Psoas muscle (tissue), 8 donors: ENCODE measurements around the gene NCAM1. TPM values are rescaled to one million over a fixed set of nuclear protein-coding genes. Genes with fewer than 3 reads are reported as not detected.

Experiments used
- ATAC-seq, 4 donors: fragments of 200-7000 bp; cut with Tn5 transposase; one replicate each; pipeline ENCODE4 v1.9.1; 2020; ENCODE audit warnings: moderate library complexity in 3 of 4, mild to moderate bottlenecking in 2 of 4
- DNase-seq, 2 donors: peaks; one replicate each; pipeline ENCODE4 v3.0.0-alpha.2; 2020
- H3K27ac ChIP-seq: fragments of 200-600 bp; one replicate; pipeline ENCODE4 v1.8.0; 2022
- H3K27me3 ChIP-seq, 3 donors: fragments of 200-600 bp in 1 of 3; one replicate each; pipeline versions ENCODE4 v1.6.1 to v1.8.0; 2013 to 2022; ENCODE audit warnings: low read length in 2 of 3, mild to moderate bottlenecking in 2 of 3, moderate library complexity in 1 of 3; ENCODE audit not compliant: insufficient read depth in 3 of 3
- H3K36me3 ChIP-seq, 2 donors: fragments of 200-600 bp in 1 of 2; one replicate each; pipeline versions ENCODE4 v1.6.1 to v1.8.0; 2013 to 2022; ENCODE audit warnings: low read depth in 1 of 2, mild to moderate bottlenecking in 1 of 2, moderate library complexity in 1 of 2; ENCODE audit not compliant: insufficient read depth in 1 of 2
- H3K4me1 ChIP-seq: fragments of 200-600 bp; one replicate; pipeline ENCODE4 v1.8.0; 2022
- H3K4me3 ChIP-seq: fragments of 200-600 bp; one replicate; pipeline ENCODE4 v1.8.0; 2022; ENCODE audit warnings: mild to moderate bottlenecking
- H3K9me3 ChIP-seq: fragments of 200-600 bp; one replicate; pipeline ENCODE4 v1.8.0; 2022
- CTCF ChIP-seq: fragments of 200-600 bp; IDR thresholded peaks from one replicate; pipeline ENCODE4 v1.8.0; 2022; ENCODE audit warnings: antibody characterized with exemption
- WGBS, 3 donors: extraction: QIAGEN DNeasy Blood & Tissue Kit; methylation state at CpG; one replicate each; pipeline versions ENCODE4 v1.1.6 to v1.1.7; 2013; 5-methylcytosine and 5-hydroxymethylcytosine counted together
- intact Hi-C, 2 donors: fragments of 100-400 bp; cut with DNase I; formaldehyde crosslinking; loops; one replicate each; pipeline versions ENCODE4 v1.11.0 to v1.14.2; 2022
- polyA plus RNA-seq, 3 donors: library from polyadenylated mRNA; stranded (reverse); fragments of 200-250 nt; gene quantifications; one replicate each; pipeline ENCODE4 v1.2.3, GENCODE V29; 2013
- total RNA-seq, 4 donors: library from RNA; stranded (reverse); fragmentation: NEBNext Ultra II Directional in 2 of 4; extraction: Animal tissue kit (Norgen Biotek cat#: 25700) in 2 of 4; gene quantifications; one replicate each; pipeline versions ENCODE4 v1.2.1 to v1.2.4, GENCODE V29; 2021 to 2023
- donor health status: healthy with polysubstance abuse.
- donor health status: DM: no; HTN: no; CAD: no; lungs with moderate emphysema.
- donor health status: Bipolar disorder and iron deficiency.
- donor health status: healthy.
- donor health status: DM: yes; HTN: yes; CAD: no.
- donor health status: DM: no; HTN: no; CAD: no.
- donor health status: DM: no; HTN: no; CAD: no.
- donor health status: DM: yes; HTN: yes; CAD: no.

Gene NCAM1
- total and polyA plus RNA-seq, 7 donors = 1.3 to 50.3 (median 3.0) TPM

GRCh38 chr11:113274713-113275582, 313.7 kb downstream of the NCAM1 start:
- no peaks in the 10 kb centered on the region for H3K36me3 ChIP-seq
- intact Hi-C loops = no loop called here
- no peaks in the 10 kb centered on the region for H3K9me3 ChIP-seq
- ATAC-seq (no peak), DNase-seq (no peak)
- H3K4me3 ChIP-seq = no peak overlapping the region
- no peaks in the 10 kb centered on the region for H3K27me3 ChIP-seq
- no peaks in the 10 kb centered on the region for H3K4me1 ChIP-seq
- no peak overlapping the region for H3K27ac ChIP-seq
- TF ChIP-seq CTCF = no peak
- 77 to 86% (median 81%) methylated on average over 19 of the region's 19 CpGs for WGBS, 3 donors

- Histone ChIP-seq H3K36me3 (no peaks in the 10 kb centered on the region), H3K4me1 (no peaks in the 10 kb centered on the region), H3K4me3 (no peak overlapping the region), H3K27me3 (no peaks in the 10 kb centered on the region), H3K27ac (no peak overlapping the region), H3K9me3 (no peaks in the 10 kb centered on the region)
- no peak for TF ChIP-seq CTCF
- intact Hi-C loops = no loop called here
- WGBS, 3 donors = 77 to 85% (median 79%) methylated on average over 7 of the region's 7 CpGs
- DNase-seq (no peak), ATAC-seq (no peak)
These were observed 314.4 kb downstream of the NCAM1 start for GRCh38 chr11:113275602-113276001.

GRCh38 chr11:113276466-113276865, 315.2 kb downstream of the NCAM1 start:
- no peak for DNase-seq
- Histone ChIP-seq H3K4me1 (no peaks in the 10 kb centered on the region), H3K4me3 (no peak overlapping the region), H3K27me3 (no peaks in the 10 kb centered on the region), H3K9me3 (no peaks in the 10 kb centered on the region), H3K36me3 (no peaks in the 10 kb centered on the region), H3K27ac (no peak overlapping the region)
- 73 to 85% (median 84%) methylated on average over 2 of the region's 2 CpGs for WGBS, 3 donors
- intact Hi-C loops = no loop called here
- no peak for TF ChIP-seq CTCF
- no peak for ATAC-seq

GRCh38 chr11:113277907-113278306, 316.7 kb downstream of the NCAM1 start:
- no peak overlapping the region for H3K27ac ChIP-seq
- TF ChIP-seq CTCF = no peak
- DNase-seq = no peak
- no peaks in the 10 kb centered on the region for H3K9me3 ChIP-seq
- no peak for ATAC-seq
- H3K4me3 ChIP-seq = no peak overlapping the region
- no peaks in the 10 kb centered on the region for H3K4me1 ChIP-seq
- no peaks in the 10 kb centered on the region for H3K27me3 ChIP-seq
- 93 to 97% (median 96%) methylated on average over 5 of the region's 5 CpGs for WGBS, 3 donors
- no peaks in the 10 kb centered on the region for H3K36me3 ChIP-seq
- intact Hi-C loops = no loop called here
